ENCODE measurements around the gene GABRB1.

The GABRB1 gene

GRCh38 chr4:47471064-47471463, 439.7 kb downstream of the GABRB1 start:
- DNase-seq (ENCODE audit: low read depth) = no peak

- DNase-seq (ENCODE audit: low read depth) = no peak
Observed at GRCh38 chr4:47471591-47471990, 440.2 kb downstream of the GABRB1 start.

DNA sequence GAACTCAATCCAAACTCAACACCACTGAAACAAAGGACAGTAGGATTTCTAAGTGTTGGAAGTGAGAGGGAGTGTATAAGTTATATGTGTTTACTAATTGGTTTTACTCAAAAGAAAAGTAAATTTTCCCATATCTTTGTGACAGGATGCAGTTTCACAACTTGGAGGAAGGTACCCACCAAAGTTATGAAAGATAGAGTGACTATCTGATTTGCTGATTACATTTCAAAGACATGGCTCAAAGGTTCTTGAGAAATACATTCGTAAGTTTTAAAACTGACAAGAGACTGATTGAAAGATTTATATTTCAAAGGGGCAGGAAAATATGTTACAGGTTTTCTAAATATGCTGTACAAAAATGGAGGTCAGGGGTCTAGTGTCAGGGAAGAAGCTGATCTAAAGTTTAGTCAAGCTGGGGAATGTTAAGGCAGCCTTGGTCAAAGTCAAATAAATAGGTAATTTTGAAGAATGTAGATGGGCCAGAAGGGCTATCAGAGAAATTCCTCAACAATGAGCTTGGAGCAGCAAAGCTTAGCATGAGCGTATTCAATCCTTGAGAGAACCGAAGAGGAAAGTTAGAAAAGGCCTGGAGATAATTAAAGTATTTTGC, 441.9 kb downstream of the GABRB1 start:
- DNase-seq (ENCODE audit: low read depth) = no peak

DNA sequence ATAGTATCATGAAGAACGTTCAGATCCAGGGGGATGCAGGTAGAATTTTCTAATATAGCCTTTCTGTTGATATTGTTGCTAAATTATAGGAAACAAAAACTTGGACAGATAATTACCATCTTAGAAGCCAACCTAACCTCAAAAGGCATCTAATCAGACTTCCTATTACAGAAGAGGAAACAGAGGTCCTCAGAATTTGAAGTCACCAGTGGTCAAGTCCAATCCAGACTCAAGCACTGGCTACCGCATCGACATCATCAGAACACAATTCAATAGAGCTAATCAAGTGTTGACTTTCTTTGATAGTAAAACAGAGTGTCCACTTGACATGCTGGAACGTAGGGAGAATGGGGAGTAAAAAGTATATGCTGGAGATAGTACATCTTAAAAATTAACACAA, 443.4 kb downstream of the GABRB1 start:
- DNase-seq (ENCODE audit: low read depth) = no peak

DNA sequence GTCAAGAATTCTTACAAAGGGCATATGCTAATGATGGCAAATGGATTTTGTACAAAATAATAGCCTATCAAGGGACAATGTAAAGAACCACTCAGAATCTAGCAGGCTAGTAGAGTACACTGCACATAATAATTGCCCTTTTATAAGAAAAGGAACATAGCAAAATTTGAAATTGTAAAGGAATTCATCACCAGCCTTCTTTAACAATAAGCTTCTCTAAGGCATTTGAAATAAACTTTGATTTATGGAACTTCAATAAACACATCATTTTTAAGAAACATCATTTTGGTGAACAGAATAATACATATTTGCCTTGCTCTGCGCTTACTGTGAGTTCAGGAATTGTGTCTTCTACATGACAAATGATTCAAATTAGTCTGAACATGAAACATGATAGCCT, 444.0 kb downstream of the GABRB1 start:
- no peak for DNase-seq (ENCODE audit: low read depth)
